H1 (cell line): Measurements from ENCODE around the gene TMBIM1. TPM values are rescaled to one million over a fixed set of nuclear protein-coding genes. Genes with fewer than 3 reads are reported as not detected.

Experiments used
- CTCF ChIA-PET: fragments of 300-600 bp; sonication (Branson Sonifier 250); formaldehyde crosslinking; loops from one replicate; lab custom pipeline; 2021; ENCODE audit not compliant: partially characterized antibody; lab: Charles Lee
- POLR2A ChIA-PET: fragments of 300-600 bp; sonication (Branson Sonifier 250); formaldehyde crosslinking; loops from one replicate; lab custom pipeline; 2021; ENCODE audit warnings: inconsistent platforms; ENCODE audit not compliant: partially characterized antibody; lab: Charles Lee
- DNase-seq, 2 experiments: peaks; one replicate each; pipeline versions ENCODE4 v3.0.0 to v3.0.0-alpha.2; 2010 to 2022; ENCODE audit warnings: low spot score in 2 of 2, low read depth in 1 of 2, mixed read lengths in 1 of 2
- FAIRE-seq: peaks from 2 replicates; lab custom pipeline; 2011; peaks lifted over from hg19 to GRCh38; lab: Jason Lieb, UNC
- H2AFZ ChIP-seq: 2 replicates; pipeline ENCODE4 v1.8.1; 2012; ENCODE audit warnings: low read length, inconsistent platforms
- H2AK5ac ChIP-seq: 2 replicates; pipeline ENCODE4 v1.6.1; 2013; ENCODE audit warnings: low read depth, low read length
- H2BK120ac ChIP-seq: replicated peaks from 2 replicates; pipeline ENCODE3; 2013; ENCODE audit warnings: low read depth, low read length, inconsistent platforms
- H2BK12ac ChIP-seq: 2 replicates; pipeline ENCODE4 v1.6.1; 2013; ENCODE audit warnings: low read depth, low read length
- H2BK15ac ChIP-seq: 2 replicates; pipeline ENCODE4 v1.6.1; 2013; ENCODE audit warnings: low read length
- H2BK20ac ChIP-seq: 2 replicates; pipeline ENCODE4 v1.6.1; 2013; ENCODE audit warnings: low read length
- H2BK5ac ChIP-seq: 2 replicates; pipeline ENCODE4 v1.6.1; 2013; ENCODE audit warnings: low read depth, low read length
- H3K14ac ChIP-seq: 2 replicates; pipeline ENCODE4 v1.6.1; 2013; ENCODE audit warnings: inconsistent platforms; ENCODE audit not compliant: insufficient read length
- H3K18ac ChIP-seq: 2 replicates; pipeline ENCODE4 v1.6.1; 2013; ENCODE audit warnings: low read length; ENCODE audit errors: extremely low read depth
- H3K23ac ChIP-seq: 2 replicates; pipeline ENCODE4 v1.6.1; 2013; ENCODE audit warnings: inconsistent platforms; ENCODE audit not compliant: insufficient read length
- H3K23me2 ChIP-seq: 2 replicates; pipeline ENCODE4 v1.6.1; 2013; ENCODE audit warnings: low read depth, low read length
- H3K27ac ChIP-seq: 2 replicates; pipeline ENCODE4 v1.6.1; 2011; ENCODE audit warnings: low read depth, low read length, inconsistent platforms
- H3K27me3 ChIP-seq, 4 experiments: replicated peaks in 1 of 4; 1 replicate in 1 of 4; 2 replicates in 3 of 4; pipeline versions ENCODE4 v1.6.1 to v1.8.1; 2011 to 2013; ENCODE audit warnings: low read length in 3 of 4, mild to moderate bottlenecking in 3 of 4, inconsistent platforms in 2 of 4, mixed read lengths in 2 of 4, moderate library complexity in 1 of 4; ENCODE audit not compliant: control insufficient read depth in 3 of 4, insufficient read depth in 3 of 4; ENCODE audit errors: extremely low read depth in 1 of 4
- H3K36me3 ChIP-seq, 4 experiments: 2 replicates each; pipeline versions ENCODE4 v1.6.1 to v1.8.1; 2011 to 2013; ENCODE audit warnings: mild to moderate bottlenecking in 4 of 4, low read length in 3 of 4, moderate library complexity in 2 of 4, control low read depth in 1 of 4, inconsistent platforms in 1 of 4; ENCODE audit not compliant: insufficient read depth in 4 of 4, control insufficient read depth in 2 of 4
- H3K4ac ChIP-seq: replicated peaks from 2 replicates; pipeline ENCODE3; 2013; ENCODE audit warnings: low read length, low read depth, mixed read lengths, inconsistent platforms; ENCODE audit not compliant: insufficient read length
- H3K4me1 ChIP-seq, 4 experiments: replicated peaks in 1 of 4; 1 replicate in 1 of 4; 2 replicates in 3 of 4; pipeline versions ENCODE4 v1.6.1 to v1.8.1; 2011 to 2013; ENCODE audit warnings: low read length in 3 of 4, inconsistent platforms in 2 of 4, mixed read lengths in 1 of 4; ENCODE audit not compliant: insufficient read depth in 4 of 4, control insufficient read depth in 3 of 4
- H3K4me2 ChIP-seq, 2 experiments: 2 replicates each; pipeline versions ENCODE4 v1.6.1 to v1.8.1; 2011 to 2013; ENCODE audit warnings: low read depth in 2 of 2, low read length in 2 of 2, control low read depth in 1 of 2, inconsistent platforms in 1 of 2, mild to moderate bottlenecking in 1 of 2; ENCODE audit not compliant: insufficient read depth in 1 of 2
- H3K4me3 ChIP-seq, 4 experiments: fragments of 200-600, 300-600 bp in 1 of 4; sonication (generic), shearing (Covaris generic), sonication (Bioruptor Twin) in 1 of 4; 2 replicates each; pipeline versions ENCODE4 v1.5.1 to v1.8.1; 2011 to 2016; ENCODE audit warnings: low read length in 4 of 4, low read depth in 3 of 4, control low read depth in 2 of 4, inconsistent platforms in 2 of 4, mild to moderate bottlenecking in 2 of 4, mixed read lengths in 1 of 4, moderate library complexity in 1 of 4; ENCODE audit not compliant: insufficient read depth in 2 of 4; ENCODE audit errors: extremely low read depth in 1 of 4
- H3K56ac ChIP-seq: replicated peaks from 2 replicates; pipeline ENCODE3; 2013; ENCODE audit warnings: low read depth, mild to moderate bottlenecking, mixed read lengths, low read length, inconsistent platforms; ENCODE audit not compliant: insufficient read length
- H3K79me1 ChIP-seq: 2 replicates; pipeline ENCODE4 v1.6.1; 2013; ENCODE audit warnings: low read depth, low read length, control low read depth
- H3K79me2 ChIP-seq, 2 experiments: 2 replicates each; pipeline versions ENCODE4 v1.6.1 to v1.8.1; 2012 to 2013; ENCODE audit warnings: low read length in 2 of 2, mild to moderate bottlenecking in 2 of 2, inconsistent platforms in 1 of 2; ENCODE audit not compliant: insufficient read depth in 2 of 2, control insufficient read depth in 1 of 2
- H3K9ac ChIP-seq, 4 experiments: replicated peaks in 1 of 4; 1 replicate in 1 of 4; 2 replicates in 3 of 4; pipeline versions ENCODE4 v1.6.1 to v1.8.1; 2011 to 2013; ENCODE audit warnings: low read depth in 3 of 4, low read length in 3 of 4, control low read depth in 2 of 4, mild to moderate bottlenecking in 2 of 4, moderate library complexity in 2 of 4, inconsistent platforms in 1 of 4; ENCODE audit errors: extremely low read depth in 1 of 4
- H3K9me3 ChIP-seq, 2 experiments: 2 replicates each; pipeline versions ENCODE4 v1.6.1 to v1.8.1; 2012 to 2013; ENCODE audit warnings: mild to moderate bottlenecking in 2 of 2, moderate library complexity in 2 of 2, control low read depth in 1 of 2, inconsistent platforms in 1 of 2, low read depth in 1 of 2, low read length in 1 of 2, mixed read lengths in 1 of 2; ENCODE audit not compliant: insufficient read depth in 2 of 2
- H4K20me1 ChIP-seq, 2 experiments: replicated peaks in 1 of 2; 2 replicates each; pipeline versions ENCODE3 to v1.8.1; 2011 to 2013; ENCODE audit warnings: inconsistent platforms in 2 of 2, low read length in 2 of 2, mild to moderate bottlenecking in 1 of 2; ENCODE audit not compliant: insufficient read depth in 2 of 2, control insufficient read depth in 1 of 2
- H4K5ac ChIP-seq: 2 replicates; pipeline ENCODE4 v1.6.1; 2013; ENCODE audit warnings: low read length, low read depth, mixed read lengths, inconsistent platforms; ENCODE audit not compliant: insufficient read length
- H4K8ac ChIP-seq: 2 replicates; pipeline ENCODE4 v1.8.0; 2013; ENCODE audit warnings: mild to moderate bottlenecking, moderate library complexity, low read length, inconsistent platforms; ENCODE audit not compliant: insufficient read depth; ENCODE audit errors: extremely low read depth
- H4K91ac ChIP-seq: replicated peaks from 2 replicates; pipeline ENCODE3; 2013; ENCODE audit warnings: low read length, mixed read lengths, inconsistent platforms; ENCODE audit not compliant: insufficient read length
- ASH2L ChIP-seq: fragments of 200-600, 300-600 bp; sonication (generic); IDR thresholded peaks from one replicate; pipeline ENCODE4 v1.7.1; 2017; ENCODE audit warnings: low read length
- CBX5 ChIP-seq: fragments of 300-800, 300-1000 bp; sonication (generic); IDR thresholded peaks from 2 replicates; pipeline ENCODE4 v1.7.1; 2016; ENCODE audit warnings: antibody characterized with exemption, low read length, low read depth
- EZH2 ChIP-seq: fragments of 200-600 bp; sonication (generic); IDR thresholded peaks from 2 replicates; pipeline ENCODE4 v1.7.1; 2012; ENCODE audit warnings: low read depth, mild to moderate bottlenecking, moderate library complexity, low read length, inconsistent platforms; ENCODE audit not compliant: severe bottlenecking
- FOSL1 ChIP-seq: IDR thresholded peaks from 2 replicates; pipeline ENCODE4 v1.6.1; 2011; ENCODE audit warnings: mild to moderate bottlenecking, low read depth, low read length, moderate library complexity; ENCODE audit not compliant: insufficient read depth
- JUND ChIP-seq: IDR thresholded peaks from 2 replicates; pipeline ENCODE4 v1.6.1; 2011; ENCODE audit warnings: mild to moderate bottlenecking, improper control_type of control experiment, low read length
- KDM4A ChIP-seq: IDR thresholded peaks from one replicate; pipeline ENCODE4 v1.7.1; 2012; ENCODE audit warnings: low read depth, mild to moderate bottlenecking, moderate library complexity, low read length, inconsistent platforms; ENCODE audit not compliant: severe bottlenecking
- KDM5A ChIP-seq: fragments of 200-600 bp; IDR thresholded peaks from 2 replicates; pipeline ENCODE4 v1.7.1; 2012; ENCODE audit warnings: mild to moderate bottlenecking, low read length, inconsistent platforms, mixed read lengths
- NRF1 ChIP-seq: IDR thresholded peaks from 2 replicates; pipeline ENCODE4 v1.6.1; 2011; ENCODE audit warnings: mild to moderate bottlenecking, low read depth, low read length, improper control_type of control experiment
- RNF2 ChIP-seq: fragments of 200-900, 300-1000 bp; sonication (generic); IDR thresholded peaks from 2 replicates; pipeline ENCODE4 v1.7.1; 2016; ENCODE audit warnings: borderline replicate concordance, low read depth, mild to moderate bottlenecking, antibody characterized with exemption, low read length; ENCODE audit not compliant: poor library complexity, severe bottlenecking; ENCODE audit errors: missing control alignments
- SP1 ChIP-seq: IDR thresholded peaks from 2 replicates; pipeline ENCODE4 v1.6.1; 2011; ENCODE audit warnings: low read depth, low read length
- TEAD4 ChIP-seq: IDR thresholded peaks from 2 replicates; pipeline ENCODE4 v1.6.1; 2012; ENCODE audit warnings: low read depth, low read length, inconsistent platforms, mixed read lengths
- WGBS, 2 experiments: shearing (Covaris generic) in 1 of 2; methylation state at CpG; one replicate each; pipeline versions ENCODE4 v1.1.6 to v1.1.7; 2013 to 2015; ENCODE audit warnings: low lambda C conversion rate in 2 of 2, mixed read lengths in 2 of 2, inconsistent platforms in 1 of 2, low coverage in 1 of 2, missing lambda C conversion rate in 1 of 2; ENCODE audit not compliant: insufficient replicate concordance in 2 of 2, insufficient coverage in 1 of 2, insufficient read length in 1 of 2; ENCODE audit errors: extremely low coverage in 1 of 2, missing lambda C conversion rate in 1 of 2; 5-methylcytosine and 5-hydroxymethylcytosine counted together
- polyA plus RNA-seq, 7 experiments: library from polyadenylated mRNA; depleted of rRNA in 3 of 7; stranded (reverse) in 5 of 7; unstranded in 2 of 7; fragments of >200 nt in 5 of 7; fragments of 200-250 nt in 2 of 7; gene quantifications; 1 replicate in 5 of 7; 2 replicates in 1 of 7; 4 replicates in 1 of 7; pipeline versions ENCODE4 v1.2.1 to v1.2.3, GENCODE V29; 2011 to 2013; ENCODE audit warnings: missing spikeins in 2 of 7, mixed read lengths in 2 of 7
- total RNA-seq: library from RNA; stranded (reverse); fragmentation: NEBNext Ultra II Directional; extraction: Animal tissue kit (Norgen Biotek cat#: 25700); gene quantifications from 2 replicates; pipeline ENCODE4 v1.2.1, GENCODE V29; 2021
- TF ChIP-seq, protein P1 (sequence below): IDR thresholded peaks from 2 replicates; pipeline ENCODE4 v1.6.1; 2011; ENCODE audit warnings: low read depth, mild to moderate bottlenecking, low read length; ENCODE audit not compliant: insufficient read depth

Gene TMBIM1
- total and polyA plus RNA-seq, 2 of the 8 experiments (the other 6 are each of a cell fraction or from before 2014, with no cell fraction given), result 22.1 to 36.8 TPM

DNA sequence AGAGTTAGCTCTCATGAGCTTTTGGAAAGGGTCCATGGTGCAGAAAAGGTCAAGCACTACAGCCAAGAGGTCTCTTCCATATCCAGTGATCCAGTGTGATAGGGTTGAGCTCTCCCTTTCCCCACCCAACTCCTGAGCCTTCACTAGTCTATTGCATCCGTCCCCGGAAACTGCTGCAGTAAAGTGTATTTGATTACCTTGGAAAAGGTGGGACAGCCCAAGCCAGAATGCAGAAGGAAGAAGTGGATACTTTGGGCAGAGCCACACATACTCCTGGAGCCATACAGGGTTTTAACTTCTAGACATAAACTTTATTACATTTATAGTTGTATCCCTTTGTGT, 18.4 kb downstream of the TMBIM1 start:
- Histone ChIP-seq H3K4me2 (no peak overlapping the region), H2BK5ac (no peak overlapping the region), H3K27me3 (no peaks in the 10 kb centered on the region), H2BK12ac (no peak overlapping the region), H3K14ac (no peak overlapping the region), H2AK5ac (no peak overlapping the region), H3K79me1 (peaks cover 8% of the 10 kb centered on the region; the same call in 1 of the 2 replicates), H3K18ac (no peak overlapping the region), H3K23ac (no peak overlapping the region), H3K4me1 (peaks cover 0 to 7% (median 4%) of the 10 kb centered on the region in 4 experiments; a peak in 4 of 7 replicates), H3K56ac (no peak overlapping the region), H2AFZ (no peak overlapping the region), H2BK120ac (no peak overlapping the region), H3K27ac (no peak overlapping the region), H3K79me2 (peaks cover 0 to 9% of the 10 kb centered on the region in 2 experiments; a peak in 2 of 4 replicates), H4K20me1 (peaks cover 0 to 9% of the 10 kb centered on the region in 2 experiments), H2BK15ac (no peak overlapping the region), H3K9me3 (no peaks in the 10 kb centered on the region), H4K5ac (no peak overlapping the region), H3K36me3 (peaks cover 0 to 41% (median 9%) of the 10 kb centered on the region in 4 experiments; a peak in 6 of 8 replicates), H3K4me3 (no peak overlapping the region), H4K91ac (no peak overlapping the region), H2BK20ac (no peak overlapping the region), H3K9ac (no peak overlapping the region), H3K4ac (no peak overlapping the region), H3K23me2 (peaks cover 10% of the 10 kb centered on the region), H4K8ac (no peak overlapping the region)
- WGBS, 2 experiments, result 88% methylated on average over 2 of the region's 2 CpGs; no CpG with 5 or more reads in 1 of the 2 experiments
- no peak for FAIRE-seq
- POLR2A ChIA-PET, result interaction anchor here (1.0 to 2.6 kb wide), 2 partner anchors 9 to 12 kb away, joined by 3 to 22 read pairs; no protein-coding TSS in a partner anchor
- no peak for DNase-seq
- CTCF ChIA-PET, result interaction anchor here (0.7 to 8.2 kb wide), 11 partner anchors 10 to 121 kb away, joined by 3 to 131 read pairs (median 29); partner anchors contain the start of genes CATIP, GPBAR1 and TMBIM1
- TF ChIP-seq CBX5 (no peak), NRF1 (no peak), SP1 (no peak), TEAD4 (no peak), JUND (no peak), FOSL1 (no peak), KDM5A (no peak), KDM4A (no peak), ASH2L (no peak), RNF2 (no peak), EZH2 (no peak)
- TF ChIP-seq, protein P1, sequence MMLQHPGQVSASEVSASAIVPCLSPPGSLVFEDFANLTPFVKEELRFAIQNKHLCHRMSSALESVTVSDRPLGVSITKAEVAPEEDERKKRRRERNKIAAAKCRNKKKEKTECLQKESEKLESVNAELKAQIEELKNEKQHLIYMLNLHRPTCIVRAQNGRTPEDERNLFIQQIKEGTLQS, result no peak
